HG02973 (cell line): ENCODE results near the gene PPP1R3C.

Experiments
- ATAC-seq: cut with Tn5 transposase; IDR thresholded peaks from one replicate; pipeline ENCODE4 v1.9.1; 2021; ENCODE audit warnings: moderate library complexity; ENCODE audit not compliant: unreplicated experiment

Gene PPP1R3C

DNA sequence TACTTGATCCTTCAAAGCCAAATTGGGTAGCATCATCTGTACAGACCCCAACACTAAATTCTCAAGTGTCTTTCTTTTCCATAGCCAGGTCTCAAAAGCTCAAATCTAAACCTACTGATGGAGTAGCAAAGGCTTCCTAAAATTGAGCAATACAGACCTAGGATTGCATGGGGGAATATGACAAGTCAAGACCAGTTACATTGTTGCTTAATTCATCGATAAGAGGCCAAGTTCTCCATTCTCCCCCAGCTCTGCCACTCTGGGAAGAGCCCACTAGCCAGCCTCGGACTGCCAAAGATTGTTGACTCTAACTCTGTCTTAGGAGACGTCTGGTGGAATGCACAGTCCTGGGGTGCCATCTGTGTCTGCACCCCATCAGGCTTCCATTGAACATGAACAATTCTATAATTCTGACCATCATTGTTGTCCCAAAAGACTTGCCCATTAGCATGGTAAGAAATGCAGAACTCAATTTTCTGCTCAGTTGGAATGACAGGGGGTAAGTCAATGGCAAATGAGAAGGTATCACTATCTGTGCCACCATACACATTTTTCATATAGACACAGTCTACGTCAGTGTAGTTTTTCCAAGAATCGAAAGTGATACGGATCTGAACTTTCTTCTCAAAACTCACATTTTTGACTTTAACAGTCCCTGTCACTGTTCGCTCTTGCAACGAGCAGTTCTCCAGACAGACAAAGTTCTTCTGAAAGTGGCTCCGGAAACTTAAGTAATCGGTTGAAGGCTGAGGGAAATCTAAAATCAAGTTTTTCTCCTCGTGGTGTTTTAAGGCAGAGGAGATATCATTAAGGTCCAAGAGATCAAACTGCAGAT is 2.9 kb downstream of the PPP1R3C start:
- no peak for ATAC-seq

- no peak for ATAC-seq
Measured at GRCh38 chr10:91628383-91628782, 4.5 kb downstream of the PPP1R3C start.

DNA sequence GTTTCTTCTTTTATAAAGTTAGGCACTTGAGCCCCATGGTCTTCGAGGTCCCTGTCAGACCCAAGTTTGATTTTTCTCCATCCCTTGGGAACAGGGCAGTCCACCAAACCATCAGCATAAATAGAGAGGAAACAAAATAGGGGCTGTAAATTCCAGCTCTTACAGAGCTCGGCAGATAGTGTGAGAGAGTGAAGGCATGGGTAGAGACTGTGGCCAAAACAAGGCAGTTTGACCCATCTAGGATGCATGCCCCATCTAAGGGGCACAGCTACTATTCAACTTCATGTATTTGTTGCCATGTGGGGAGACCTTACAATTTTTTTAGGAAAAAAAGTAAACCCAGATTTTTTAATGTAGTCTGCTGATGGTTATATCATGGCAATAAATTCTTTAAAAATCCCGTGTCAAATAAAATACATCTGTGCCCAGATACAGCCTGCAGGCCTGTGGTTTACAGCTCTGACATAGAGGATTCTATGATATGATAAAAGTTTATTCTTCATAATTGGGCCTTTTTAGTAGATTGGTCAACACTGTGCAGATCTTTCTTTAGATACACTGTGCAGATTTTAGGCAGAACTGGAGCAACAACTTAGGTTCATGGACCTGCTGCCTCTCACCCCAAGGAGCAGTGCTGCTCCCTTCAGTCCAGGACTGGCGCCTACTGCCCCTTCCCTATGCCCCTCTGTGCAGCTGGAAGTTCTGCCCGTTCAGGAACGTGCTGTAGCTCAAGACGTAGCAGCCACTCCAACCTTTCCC is 5.3 kb downstream of the PPP1R3C start:
- ATAC-seq: no peak

- no peak for ATAC-seq
Measured at GRCh38 chr10:91626936-91627335, 5.9 kb downstream of the PPP1R3C start.

- no peak for ATAC-seq
Measured at GRCh38 chr10:91624633-91625032, 8.2 kb downstream of the PPP1R3C start.

GRCh38 chr10:91622601-91623000 is 10.3 kb downstream of the PPP1R3C start:
- no peak for ATAC-seq

GRCh38 chr10:91621483-91622113 is 11.3 kb downstream of the PPP1R3C start:
- no peak for ATAC-seq

DNA sequence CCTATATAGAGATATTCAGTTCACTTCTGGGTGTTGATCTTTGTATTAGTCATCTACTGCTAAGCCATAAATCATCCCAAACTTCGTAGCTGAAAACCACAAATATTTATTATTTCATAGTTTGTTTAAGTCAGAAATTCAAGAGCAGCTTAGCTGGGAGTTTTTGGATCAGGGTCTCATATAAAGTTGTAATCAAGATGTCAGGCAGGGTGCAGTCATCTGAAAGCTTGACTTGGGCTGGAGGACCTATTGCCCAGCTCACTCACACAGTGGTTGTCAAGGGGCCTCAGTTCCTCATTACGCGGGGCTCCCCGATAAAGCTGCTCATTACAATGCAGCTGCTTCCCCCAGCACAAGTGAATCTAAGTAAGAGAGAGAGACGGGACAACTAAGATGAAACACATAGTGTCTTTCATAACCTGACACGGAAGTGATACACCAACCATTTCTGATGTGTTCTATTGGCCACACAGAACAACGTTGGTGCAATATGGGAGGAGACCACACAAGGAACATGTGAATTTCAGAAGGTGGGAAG is 15.7 kb downstream of the PPP1R3C start:
- ATAC-seq: no peak

GRCh38 chr10:91616137-91616536 is 16.7 kb downstream of the PPP1R3C start:
- no peak for ATAC-seq

DNA sequence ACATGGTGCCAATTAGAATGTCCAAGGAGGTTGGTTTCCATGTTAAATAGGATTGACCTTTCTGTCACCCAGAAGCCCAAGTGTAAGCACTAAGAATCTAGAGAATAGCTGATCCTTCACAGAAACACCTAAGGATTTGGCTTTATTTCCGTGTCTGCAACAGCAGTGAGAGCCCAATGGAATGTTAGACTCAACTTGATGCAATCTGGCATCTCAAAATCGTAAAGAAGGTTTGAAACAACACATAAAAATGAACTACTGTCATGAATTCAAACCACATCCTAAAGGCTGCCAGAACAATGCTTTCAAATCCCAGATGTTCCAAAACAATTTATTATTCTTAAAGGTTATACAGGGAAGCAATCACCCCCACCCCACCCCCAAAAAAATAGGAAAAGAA is 18.6 kb downstream of the PPP1R3C start:
- no peak for ATAC-seq

GRCh38 chr10:91613411-91614187 is 19.3 kb downstream of the PPP1R3C start:
- ATAC-seq: no peak

- no peak for ATAC-seq
Measured at GRCh38 chr10:91610919-91611318, 22.0 kb downstream of the PPP1R3C start.

- no peak for ATAC-seq
Measured at GRCh38 chr10:91610444-91610843, 22.4 kb downstream of the PPP1R3C start.

DNA sequence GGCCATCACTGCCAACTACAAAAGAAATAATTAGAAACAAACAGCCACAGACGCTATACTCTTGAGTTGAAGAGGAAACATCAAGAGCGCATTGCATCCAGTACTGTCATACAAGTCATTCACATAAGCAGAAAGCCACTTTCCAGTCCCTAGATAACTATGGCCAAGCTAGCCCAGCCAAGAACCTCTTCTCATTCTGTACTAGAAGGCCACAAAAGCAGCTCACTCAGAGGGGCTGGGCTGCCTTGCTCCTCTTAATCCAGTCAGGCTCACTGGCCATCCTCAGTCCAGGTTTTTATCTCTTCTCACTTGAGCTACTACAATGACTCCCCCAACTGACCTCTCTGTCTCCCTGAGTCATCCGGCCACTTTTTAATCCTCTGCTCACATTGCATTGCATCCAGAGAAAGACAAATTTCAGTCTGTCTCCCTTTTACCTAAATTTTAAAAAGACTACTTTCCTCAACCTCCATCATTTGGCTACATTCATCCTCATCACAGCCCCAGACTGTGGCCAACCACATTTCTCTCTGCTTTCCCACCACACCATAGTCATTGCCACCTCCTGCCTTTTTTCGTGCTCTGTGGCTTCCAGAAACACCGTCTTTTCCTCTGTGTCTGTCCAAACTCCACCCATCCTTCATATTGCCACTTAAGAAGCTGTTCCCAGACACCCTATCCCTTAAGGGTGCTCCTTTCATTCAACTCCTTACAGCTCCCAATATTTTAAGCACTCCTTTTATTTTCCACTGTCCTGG is 25.0 kb downstream of the PPP1R3C start:
- ATAC-seq: no peak

GRCh38 chr10:91605968-91606367 is 26.9 kb downstream of the PPP1R3C start:
- no peak for ATAC-seq

DNA sequence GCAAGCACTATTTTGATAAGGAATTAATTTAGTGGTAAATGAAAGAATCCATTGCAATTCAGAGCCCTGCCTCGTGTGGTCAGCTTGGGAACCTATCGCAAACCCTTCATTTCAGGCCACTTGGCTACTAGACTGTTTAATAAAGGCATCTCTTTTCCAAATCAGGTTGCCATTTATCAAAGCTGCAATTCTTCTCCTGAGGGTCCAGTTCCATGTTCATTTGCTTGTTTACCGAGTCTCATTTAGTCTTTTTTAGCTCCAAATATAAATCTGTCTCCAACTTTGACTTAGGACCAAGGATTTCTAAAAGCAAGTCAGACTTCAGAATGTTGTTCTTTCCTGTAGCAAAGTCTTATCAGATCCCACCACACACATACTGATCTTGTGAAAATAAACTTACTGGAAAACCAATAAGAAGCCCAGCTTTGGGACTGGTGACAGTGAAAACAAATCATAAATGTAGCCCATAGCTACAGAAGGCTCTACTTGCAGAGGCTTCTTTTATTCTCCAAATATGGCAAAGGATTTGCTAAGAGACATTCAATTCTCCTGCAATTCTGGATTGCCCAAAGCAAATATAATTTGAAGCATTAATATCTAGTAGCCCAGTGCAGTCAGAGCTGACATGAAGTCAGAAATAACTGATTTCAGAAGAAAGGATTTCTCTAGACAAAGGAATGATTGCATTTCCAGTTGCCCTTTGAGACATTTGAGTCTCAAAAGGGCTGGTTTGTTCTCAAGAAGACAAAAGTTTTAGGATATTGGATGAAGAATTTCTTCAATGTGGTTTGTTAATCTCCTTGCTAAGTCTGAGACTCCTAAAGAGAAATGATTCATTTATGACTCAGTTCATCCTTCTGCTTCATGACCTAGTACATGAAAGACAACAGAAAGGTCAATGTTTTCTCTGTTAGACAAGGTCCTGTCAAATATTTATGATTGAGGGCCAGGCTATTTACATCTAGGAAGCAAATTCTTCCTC is 28.0 kb downstream of the PPP1R3C start:
- ATAC-seq: no peak

GRCh38 chr10:91603931-91604331 is 28.9 kb downstream of the PPP1R3C start:
- ATAC-seq: no peak

DNA sequence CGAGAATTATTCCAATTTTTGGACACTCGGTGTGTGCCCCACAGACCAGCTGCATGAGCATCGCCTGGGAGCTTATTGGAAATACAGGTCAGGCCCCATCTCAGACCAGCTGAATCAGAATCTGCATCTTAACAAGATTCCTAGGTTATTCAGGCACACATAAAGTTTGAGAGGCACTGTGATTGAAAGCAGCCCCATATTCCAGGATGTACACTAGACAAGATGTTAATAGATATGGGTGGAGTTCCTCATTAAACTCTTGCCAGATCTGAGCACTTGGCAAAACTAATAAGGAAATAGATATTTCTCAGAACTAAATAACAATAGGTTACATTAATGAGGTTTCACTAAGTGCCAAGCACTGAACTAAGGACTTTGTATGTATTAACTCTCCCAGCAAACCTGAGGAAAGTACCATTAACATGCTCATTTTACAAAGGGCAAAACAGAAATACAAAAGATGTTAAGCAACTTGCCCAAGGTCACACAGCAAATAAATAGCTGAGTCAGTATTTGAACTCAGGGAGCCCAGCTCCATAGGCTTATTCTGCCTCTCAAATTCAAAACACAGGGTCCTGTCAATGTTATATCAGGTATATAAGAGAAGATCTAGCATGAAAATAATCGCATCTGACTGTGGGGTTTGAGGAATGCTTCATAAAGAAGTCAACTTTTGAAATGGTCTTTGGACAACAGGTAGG is 29.9 kb downstream of the PPP1R3C start:
- ATAC-seq: no peak
